Sigmoid colon (tissue), 7 donors: ENCODE results near the gene LAMC3. TPM values are rescaled to one million over a fixed set of nuclear protein-coding genes. Genes with fewer than 3 reads are reported as not detected.

Experiments
- DNase-seq: peaks from one replicate; pipeline ENCODE4 v3.0.0-alpha.2; 2019
- H3K27ac ChIP-seq, 4 donors: fragments of 200-600 bp; sonication (generic); one replicate each; pipeline ENCODE4 v1.5.1; 2016 to 2019; ENCODE audit warnings: mild to moderate bottlenecking in 1 of 4
- H3K27me3 ChIP-seq, 3 donors: fragments of 200-600 bp; sonication (generic); one replicate each; pipeline ENCODE4 v1.5.1; 2019; ENCODE audit warnings: mild to moderate bottlenecking in 1 of 3
- H3K36me3 ChIP-seq, 4 donors: fragments of 200-600 bp; sonication (generic); one replicate each; pipeline ENCODE4 v1.5.1; 2016 to 2019
- H3K4me1 ChIP-seq, 4 donors: fragments of 200-600 bp; sonication (generic); one replicate each; pipeline ENCODE4 v1.5.1; 2017 to 2019
- H3K4me3 ChIP-seq, 4 donors: fragments of 200-600 bp; sonication (generic); one replicate each; pipeline ENCODE4 v1.5.1; 2017 to 2019; ENCODE audit warnings: mild to moderate bottlenecking in 2 of 4, moderate library complexity in 1 of 4
- H3K9me3 ChIP-seq, 4 donors: fragments of 200-600 bp in 3 of 4; sonication (generic) in 3 of 4; one replicate each; pipeline versions ENCODE4 v1.5.1 to v1.6.1; 2013 to 2019
- CTCF ChIP-seq, 4 experiments: fragments of 450-650 bp in 3 of 4; fragments of 200-600 bp in 1 of 4; IDR thresholded peaks; one replicate each; pipeline ENCODE4 v1.5.1; 2016 to 2019; ENCODE audit warnings: antibody characterized with exemption in 4 of 4, mild to moderate bottlenecking in 3 of 4, moderate library complexity in 2 of 4
- EP300 ChIP-seq, 4 donors: sonication (generic); formaldehyde crosslinking; IDR thresholded peaks; one replicate each; pipeline ENCODE4 v1.6.1; 2017; ENCODE audit warnings: antibody characterized with exemption in 4 of 4
- POLR2A ChIP-seq, 2 donors: fragments of 450-650 bp; IDR thresholded peaks; one replicate each; pipeline ENCODE4 v1.6.1; 2016; ENCODE audit warnings: antibody characterized with exemption in 2 of 2, mild to moderate bottlenecking in 2 of 2, moderate library complexity in 2 of 2
- POLR2AphosphoS5 ChIP-seq, 4 donors: sonication (generic); formaldehyde crosslinking; IDR thresholded peaks; one replicate each; pipeline ENCODE4 v1.6.1; 2017; ENCODE audit warnings: antibody characterized with exemption in 4 of 4
- WGBS, 2 donors: extraction: QIAGEN DNeasy Blood & Tissue Kit; methylation state at CpG; one replicate each; pipeline ENCODE4 v1.1.7; 2013; 5-methylcytosine and 5-hydroxymethylcytosine counted together
- intact Hi-C: fragments of 100-400 bp; cut with DNase I; formaldehyde crosslinking; loops from one replicate; pipeline ENCODE4 v1.15.1; 2023
- polyA plus RNA-seq, 3 donors: library from polyadenylated mRNA; stranded (reverse); fragments of 200-250 nt; gene quantifications; one replicate each; pipeline ENCODE4 v1.2.3, GENCODE V29; 2013
- total RNA-seq, 4 donors: library from RNA; depleted of rRNA; stranded (reverse); fragments of >200 nt; gene quantifications; one replicate each; pipeline ENCODE4 v1.1.0, GENCODE V29; 2016
- donor health status: healthy with polysubstance abuse.
- donor health status: Bipolar disorder and iron deficiency.
- donor health status: healthy.

The LAMC3 gene
- total and polyA plus RNA-seq, 7 donors, result under 0.01 to 1.4 (median 0.46) TPM; not detected in 2

GRCh38 chr9:131027048-131027871 is 18.3 kb downstream of the LAMC3 start:
- Histone ChIP-seq H3K4me3 (no peak overlapping the region), H3K36me3 (no peaks in the 10 kb centered on the region), H3K4me1 (no peaks in the 10 kb centered on the region), H3K27me3 (peaks cover 0 to 8% (median 0%) of the 10 kb centered on the region in 3 donors), H3K9me3 (no peaks in the 10 kb centered on the region), H3K27ac (no peak overlapping the region)
- 89 to 94% methylated on average over 23 of the region's 23 CpGs for WGBS, 2 donors
- intact Hi-C loops, result no loop called here
- TF ChIP-seq POLR2A (IDR thresholded peaks at IDR 0.05) (no peak), CTCF (IDR thresholded peaks at IDR 0.05) (no peak), POLR2AphosphoS5 (IDR thresholded peaks at IDR 0.05) (no peak), EP300 (IDR thresholded peaks at IDR 0.05) (no peak)
- DNase-seq, result no peak

- Histone ChIP-seq H3K27me3 (peaks cover 0 to 8% (median 0%) of the 10 kb centered on the region in 3 donors), H3K9me3 (no peaks in the 10 kb centered on the region), H3K27ac (no peak overlapping the region), H3K4me1 (no peaks in the 10 kb centered on the region), H3K36me3 (no peaks in the 10 kb centered on the region), H3K4me3 (no peak overlapping the region)
- no peak for DNase-seq
- 84 to 93% methylated on average over 11 of the region's 11 CpGs for WGBS, 2 donors
- TF ChIP-seq POLR2AphosphoS5 (IDR thresholded peaks at IDR 0.05) (no peak), CTCF (IDR thresholded peaks at IDR 0.05) (no peak), EP300 (IDR thresholded peaks at IDR 0.05) (no peak), POLR2A (IDR thresholded peaks at IDR 0.05) (no peak)
- intact Hi-C loops, result no loop called here
Observed at GRCh38 chr9:131027872-131028179, 18.9 kb downstream of the LAMC3 start.

DNA sequence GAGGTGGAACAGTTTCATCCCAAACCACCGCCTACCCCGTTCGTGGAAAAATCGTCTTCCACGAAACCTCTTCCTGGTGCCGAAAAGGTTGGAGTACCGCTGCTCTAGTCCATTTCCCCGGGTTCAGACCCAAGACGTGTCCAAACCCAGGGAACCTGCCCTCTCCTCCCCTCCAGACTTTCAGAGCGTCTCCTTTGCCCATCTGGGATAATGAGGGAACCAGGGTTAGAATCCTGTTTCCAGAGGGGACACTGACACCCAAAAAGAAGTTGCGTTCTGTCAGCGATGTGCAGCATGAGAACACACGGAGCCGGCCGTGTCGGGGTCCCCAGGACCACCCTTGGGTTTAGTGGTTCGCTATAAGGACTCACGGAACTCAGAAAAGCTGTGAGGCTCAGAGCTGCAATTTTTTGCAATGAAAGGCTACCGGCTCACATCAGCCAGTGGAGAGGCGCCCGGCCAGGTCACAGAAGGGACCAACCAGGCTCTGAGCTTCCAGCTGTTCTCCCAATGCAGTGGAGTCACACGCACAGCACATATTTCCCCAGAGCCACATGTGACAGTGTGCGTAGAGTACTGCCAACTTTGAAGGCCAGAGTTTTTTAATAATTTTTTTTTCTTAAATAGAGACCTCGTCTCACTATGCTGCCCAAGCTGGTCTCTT is 19.4 kb downstream of the LAMC3 start:
- Histone ChIP-seq H3K4me3 (no peak overlapping the region), H3K4me1 (no peaks in the 10 kb centered on the region), H3K36me3 (no peaks in the 10 kb centered on the region), H3K9me3 (no peaks in the 10 kb centered on the region), H3K27me3 (peaks cover 0 to 8% (median 0%) of the 10 kb centered on the region in 3 donors), H3K27ac (no peak overlapping the region)
- intact Hi-C loops, result no loop called here
- no peak for DNase-seq
- no peak for TF ChIP-seq POLR2A (IDR thresholded peaks at IDR 0.05)
- TF ChIP-seq POLR2AphosphoS5 (IDR thresholded peaks at IDR 0.05), result no peak
- no peak for TF ChIP-seq CTCF (IDR thresholded peaks at IDR 0.05)
- no peak for TF ChIP-seq EP300 (IDR thresholded peaks at IDR 0.05)
- 84 to 87% methylated on average over 24 of the region's 24 CpGs for WGBS, 2 donors

DNA sequence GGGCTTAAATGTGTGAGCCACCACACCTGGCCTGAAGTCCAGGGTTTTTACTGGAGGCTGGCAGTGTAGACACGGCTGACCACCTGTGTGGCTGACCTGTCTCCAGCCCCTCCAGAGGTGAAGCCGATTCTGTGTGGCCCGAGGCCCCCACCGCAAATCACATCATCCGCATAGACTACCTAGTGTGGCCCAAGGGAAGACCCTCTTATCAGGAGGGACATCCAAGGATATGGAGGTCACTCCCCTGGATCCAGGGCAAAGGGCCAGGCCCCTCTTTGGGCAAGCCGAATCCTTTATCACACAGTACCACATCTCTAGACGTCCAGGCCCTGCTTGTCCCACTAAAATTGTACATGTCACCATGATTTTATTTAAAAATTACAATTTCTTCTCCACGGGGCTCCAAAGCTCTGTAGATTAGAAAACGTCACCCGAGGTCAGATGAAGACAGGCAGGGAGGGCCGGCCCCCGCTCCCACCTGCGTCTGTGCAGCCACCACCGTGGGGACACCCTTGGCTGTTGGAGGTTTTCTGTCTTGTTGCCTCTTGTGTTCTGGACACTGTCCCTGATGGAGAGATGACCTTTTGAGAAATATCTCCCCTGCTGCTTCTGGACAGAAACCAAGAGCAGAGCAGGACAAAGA is 20.1 kb downstream of the LAMC3 start:
- intact Hi-C loops, result no loop called here
- Histone ChIP-seq H3K4me3 (no peak overlapping the region), H3K27me3 (peaks cover 0 to 8% (median 0%) of the 10 kb centered on the region in 3 donors), H3K36me3 (no peaks in the 10 kb centered on the region), H3K4me1 (no peaks in the 10 kb centered on the region), H3K27ac (no peak overlapping the region), H3K9me3 (no peaks in the 10 kb centered on the region)
- no peak for DNase-seq
- TF ChIP-seq POLR2A (IDR thresholded peaks at IDR 0.05) (no peak), EP300 (IDR thresholded peaks at IDR 0.05) (no peak), POLR2AphosphoS5 (IDR thresholded peaks at IDR 0.05) (no peak), CTCF (IDR thresholded peaks at IDR 0.05) (no peak)
- 77 to 83% methylated on average over 14 of the region's 14 CpGs for WGBS, 2 donors
